Measurements from ENCODE around the gene ITIH3.

DNA sequence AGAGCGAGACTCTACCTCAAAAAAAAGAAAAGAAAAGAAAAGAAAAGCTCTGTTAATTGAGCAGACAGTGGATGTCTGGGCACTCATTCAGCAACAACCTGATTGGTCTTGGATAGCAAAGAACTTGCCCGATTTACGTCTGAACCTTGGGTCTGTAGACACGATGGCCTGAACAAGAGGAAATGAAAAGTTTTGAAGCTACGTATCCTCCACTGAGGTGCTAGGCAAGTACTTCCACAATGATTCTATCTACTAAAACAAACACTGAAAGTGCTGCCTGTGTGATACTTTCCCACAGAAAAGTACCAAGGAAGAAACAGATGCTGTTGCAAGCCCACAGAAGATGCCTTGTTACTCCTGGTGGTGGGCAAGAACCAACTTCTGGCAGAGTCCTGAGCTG, 62.1 kb downstream of the ITIH3 start:
- TF ChIP-seq, protein P1, sequence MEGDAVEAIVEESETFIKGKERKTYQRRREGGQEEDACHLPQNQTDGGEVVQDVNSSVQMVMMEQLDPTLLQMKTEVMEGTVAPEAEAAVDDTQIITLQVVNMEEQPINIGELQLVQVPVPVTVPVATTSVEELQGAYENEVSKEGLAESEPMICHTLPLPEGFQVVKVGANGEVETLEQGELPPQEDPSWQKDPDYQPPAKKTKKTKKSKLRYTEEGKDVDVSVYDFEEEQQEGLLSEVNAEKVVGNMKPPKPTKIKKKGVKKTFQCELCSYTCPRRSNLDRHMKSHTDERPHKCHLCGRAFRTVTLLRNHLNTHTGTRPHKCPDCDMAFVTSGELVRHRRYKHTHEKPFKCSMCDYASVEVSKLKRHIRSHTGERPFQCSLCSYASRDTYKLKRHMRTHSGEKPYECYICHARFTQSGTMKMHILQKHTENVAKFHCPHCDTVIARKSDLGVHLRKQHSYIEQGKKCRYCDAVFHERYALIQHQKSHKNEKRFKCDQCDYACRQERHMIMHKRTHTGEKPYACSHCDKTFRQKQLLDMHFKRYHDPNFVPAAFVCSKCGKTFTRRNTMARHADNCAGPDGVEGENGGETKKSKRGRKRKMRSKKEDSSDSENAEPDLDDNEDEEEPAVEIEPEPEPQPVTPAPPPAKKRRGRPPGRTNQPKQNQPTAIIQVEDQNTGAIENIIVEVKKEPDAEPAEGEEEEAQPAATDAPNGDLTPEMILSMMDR (conservative IDR thresholded peaks at IDR 0.05; ENCODE audit: low read depth, low read length) = no peak
- no peak for TF ChIP-seq EZH2 (IDR thresholded peaks at IDR 0.05; ENCODE audit: borderline replicate concordance, low read depth, low read length, poor library complexity, severe bottlenecking)

All from A673 (cell line).